Stimulated activated CD8-positive, alpha-beta memory T cell treated with anti-CD3 and anti-CD28 coated beads, Interleukin-7, amount 100 ng/mL, for 48 hours (primary cell): ENCODE data around the gene RBM18.

Experiments used
- DNase-seq, 2 donors: peaks; one replicate each; pipeline ENCODE4 v3.0.0-alpha.2; 2020; ENCODE audit warnings: low read depth in 1 of 2; ENCODE audit errors: extremely low read depth in 1 of 2

Gene RBM18

GRCh38 chr9:122207096-122207495, 57.5 kb downstream of the RBM18 start:
- DNase-seq = no peak

- DNase-seq = no peak
These were observed 58.3 kb downstream of the RBM18 start for GRCh38 chr9:122206118-122207046.

DNA sequence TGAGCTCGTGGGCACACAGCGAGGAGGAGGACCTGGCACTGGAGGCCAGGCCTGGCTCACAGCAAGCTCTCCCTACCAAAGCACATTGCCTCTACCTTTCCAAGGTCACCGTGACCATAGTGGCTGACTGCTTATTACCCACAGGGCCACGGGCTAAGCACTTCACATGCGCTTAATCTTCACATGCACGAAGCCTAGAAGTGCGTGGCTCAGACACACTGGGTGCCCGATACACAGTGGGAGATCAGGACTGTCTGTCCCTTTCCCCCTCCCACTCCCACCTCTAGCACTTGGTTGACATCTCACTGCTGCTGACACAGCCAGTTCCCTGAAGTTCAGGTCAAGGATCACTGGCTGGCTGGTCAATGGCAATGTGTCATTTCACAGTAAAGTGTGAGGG, 59.5 kb downstream of the RBM18 start:
- no peak for DNase-seq

DNA sequence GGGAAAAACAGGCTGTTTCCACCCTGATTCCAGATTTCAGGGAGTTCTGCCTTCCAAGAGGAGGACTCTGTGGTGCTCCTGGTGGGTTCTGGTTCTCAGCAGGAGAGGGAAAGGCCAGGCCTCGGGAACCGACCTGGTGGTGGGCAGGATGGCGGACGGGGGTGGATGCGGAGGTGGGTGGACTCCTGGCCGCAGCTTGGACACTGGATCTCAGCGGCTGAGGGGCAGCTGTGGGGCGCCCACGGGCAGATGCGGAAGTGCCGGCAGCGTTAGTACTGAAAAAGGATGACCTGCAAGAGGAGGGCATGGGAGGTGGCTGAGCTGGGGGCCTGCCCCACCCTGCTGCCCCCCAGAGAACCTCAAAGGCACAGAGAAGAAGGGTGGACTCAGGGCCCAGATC, 60.1 kb downstream of the RBM18 start:
- DNase-seq = no peak

DNA sequence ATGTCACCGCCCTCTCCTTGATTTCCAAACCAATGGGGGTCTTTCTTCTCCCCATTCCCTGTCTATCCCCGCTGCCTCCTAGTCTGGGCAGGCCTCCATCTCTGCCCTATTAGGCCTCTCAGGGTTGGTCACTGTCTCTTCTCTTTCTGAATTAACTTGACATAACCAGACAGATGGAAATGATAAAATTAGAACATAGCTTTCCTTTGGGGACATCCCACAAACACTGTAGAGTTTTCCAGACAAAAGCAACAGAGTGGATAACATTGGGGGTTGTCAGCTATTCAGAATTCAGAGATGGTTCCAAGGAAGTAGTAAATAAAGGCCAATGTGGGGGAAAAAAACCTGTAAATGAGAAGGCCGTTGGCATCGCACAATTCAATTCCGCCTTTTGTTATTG, 60.6 kb downstream of the RBM18 start:
- DNase-seq = no peak

GRCh38 chr9:122202111-122202510, 62.5 kb downstream of the RBM18 start:
- no peak for DNase-seq

DNA sequence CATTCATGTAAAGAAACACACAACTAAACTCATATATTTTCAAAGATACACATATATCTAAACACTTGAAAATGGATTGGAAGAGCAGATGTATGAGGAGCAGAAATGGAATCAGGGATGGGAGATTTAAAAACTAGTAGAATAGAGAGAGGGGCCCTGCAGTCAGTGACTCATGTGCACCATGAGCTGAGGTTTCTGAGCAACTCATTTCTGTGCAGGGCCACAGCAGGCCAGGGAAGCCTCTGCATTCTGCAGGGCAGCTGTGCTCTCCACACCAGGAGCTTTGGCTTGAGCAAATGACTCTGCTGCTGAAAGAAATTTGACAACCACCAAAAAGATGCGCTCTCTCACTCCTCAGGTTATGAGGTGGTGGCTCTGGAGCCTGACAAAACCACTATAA, 63.0 kb downstream of the RBM18 start:
- DNase-seq = no peak

GRCh38 chr9:122200960-122201595, 63.6 kb downstream of the RBM18 start:
- DNase-seq = no peak

- DNase-seq = no peak
These were observed 66.8 kb downstream of the RBM18 start for GRCh38 chr9:122197882-122198281.

DNA sequence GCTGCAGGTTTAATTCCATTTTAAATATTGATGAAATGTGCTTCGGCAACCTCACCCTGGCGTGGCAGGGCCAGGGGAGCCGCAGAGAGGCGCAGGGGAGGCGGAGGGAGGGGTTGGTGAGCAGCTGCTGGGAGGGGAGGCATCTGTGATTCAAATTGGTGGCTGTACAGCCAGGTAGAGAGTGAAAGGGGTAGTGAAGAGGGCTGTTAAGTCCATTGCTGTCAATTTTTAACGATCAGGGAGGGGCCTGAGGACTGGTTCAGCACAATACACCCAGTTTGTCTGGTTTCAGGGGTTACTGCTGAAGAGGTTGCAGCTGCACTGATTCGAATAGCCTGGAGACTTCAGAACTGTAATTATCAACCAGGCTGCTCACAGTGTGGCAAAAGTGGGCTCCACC, 67.2 kb downstream of the RBM18 start:
- no peak for DNase-seq

GRCh38 chr9:122195875-122196274, 68.8 kb downstream of the RBM18 start:
- no peak for DNase-seq

DNA sequence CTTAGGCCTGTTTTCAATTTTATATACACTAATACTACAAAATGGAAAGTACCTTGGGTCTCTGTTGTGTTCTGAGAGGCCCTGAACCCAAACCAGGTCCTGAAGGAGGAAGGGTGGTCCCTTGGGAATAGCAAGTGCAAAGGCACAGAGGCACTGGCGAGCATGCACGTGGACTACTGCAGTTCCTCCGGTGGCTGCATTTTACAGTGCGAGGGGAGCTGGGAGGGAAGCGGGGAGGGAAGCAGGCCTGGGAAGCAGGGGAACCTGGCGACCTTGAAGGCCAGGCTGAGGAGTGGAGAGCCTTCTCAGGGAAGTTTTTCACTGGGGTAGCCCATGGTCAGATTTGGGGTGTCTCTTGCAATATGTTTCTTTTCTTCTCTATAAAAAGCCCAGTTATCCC, 71.0 kb downstream of the RBM18 start:
- DNase-seq = no peak

DNA sequence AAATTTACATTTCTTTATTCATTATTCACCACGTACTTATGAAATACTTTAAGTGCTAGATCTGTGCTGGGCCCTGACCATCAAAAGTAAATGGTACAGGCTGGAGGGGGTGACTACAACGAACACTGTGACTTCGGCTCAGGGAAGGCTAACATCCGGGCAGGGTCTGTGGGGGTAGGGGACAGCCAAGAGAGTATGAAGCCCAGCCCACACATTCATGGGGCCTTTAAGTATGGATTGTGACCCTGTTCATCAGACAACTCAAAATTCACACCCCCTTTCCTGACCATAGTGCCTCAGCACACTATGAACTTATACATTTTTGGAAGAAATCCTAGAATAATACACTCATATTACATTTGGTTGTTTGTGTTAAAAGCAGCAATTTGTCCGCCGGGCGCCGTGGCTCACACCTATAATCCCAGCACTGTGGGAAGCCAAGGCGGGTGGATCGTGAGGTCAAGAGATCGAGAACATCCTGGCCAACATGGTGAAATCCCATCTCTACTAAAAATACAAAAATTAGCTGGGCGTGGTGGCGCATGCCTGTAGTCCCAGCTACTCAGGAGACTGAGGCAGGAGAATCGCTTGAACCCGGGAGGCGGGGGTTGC, 71.6 kb downstream of the RBM18 start:
- no peak for DNase-seq

DNA sequence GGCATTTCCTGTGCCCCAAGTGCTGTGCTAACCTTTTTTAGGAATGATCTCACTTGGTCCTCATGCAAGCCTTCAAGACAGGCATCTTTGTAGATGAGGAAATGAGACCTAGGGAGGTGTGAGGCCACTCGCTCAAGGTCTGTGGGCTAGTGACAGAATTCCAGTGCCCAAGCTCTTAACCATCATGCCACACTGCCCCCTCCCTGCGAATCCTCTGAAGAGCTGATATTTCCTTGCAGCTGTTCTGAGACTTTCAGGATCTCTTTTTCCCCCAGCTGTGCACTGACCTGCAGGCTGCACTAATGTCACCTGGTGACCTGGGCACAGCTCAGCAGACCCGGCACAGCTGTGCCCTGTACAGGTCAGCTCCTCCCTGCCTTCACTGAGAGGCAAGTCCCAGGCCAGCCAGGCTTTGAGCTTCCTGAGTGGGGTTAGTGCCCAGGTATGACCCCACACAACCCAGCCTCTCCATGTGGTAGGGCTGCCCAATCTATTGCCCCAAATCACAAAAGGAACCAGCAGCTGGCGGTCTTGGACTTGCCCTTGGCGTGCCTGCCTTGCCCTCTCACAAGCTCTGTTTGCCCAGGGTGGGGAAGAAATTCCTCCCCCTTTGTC, 72.3 kb downstream of the RBM18 start:
- no peak for DNase-seq

GRCh38 chr9:122191584-122191983, 73.1 kb downstream of the RBM18 start:
- no peak for DNase-seq

- DNase-seq = peak in 1 of 2 donors; percentile 2
These were observed 73.9 kb downstream of the RBM18 start for GRCh38 chr9:122190597-122191381.

GRCh38 chr9:122188369-122188768, 76.3 kb downstream of the RBM18 start:
- DNase-seq = no peak
